Measurements from ENCODE around the gene RAMACL. TPM values are rescaled to one million over a fixed set of nuclear protein-coding genes. Genes with fewer than 3 reads are reported as not detected.

Gene RAMACL
- total and polyA plus RNA-seq, 2 of the 13 experiments (the other 11 are each of a cell fraction or from before 2014, with no cell fraction given) = 0.09 to 0.29 TPM

- POLR2A ChIA-PET = no interaction called here
- 37% methylated on average over 17 of the region's 17 CpGs for WGBS (ENCODE audit: low lambda C conversion rate)
- BruUV-seq (replicated peaks) = no TSS peak
- in situ Hi-C loops (cut with HindIII; ENCODE audit: extremely low pct_ligation_motif_present, low pct_unique_long_range_greater_than_20kb) (no loop called here), intact Hi-C loops (cut with micrococcal nuclease; ENCODE audit: unreplicated experiment) (no loop called here)
- CTCF ChIA-PET (ENCODE audit: low intra/inter-chr PET ratio, low total read pairs) = no interaction called here
- no peak overlapping the region for H3K9ac ChIP-seq (ENCODE audit: insufficient read depth, low read depth, low read length)
- TF ChIP-seq RORA (CRISPR knock-in tag; IDR thresholded peaks at IDR 0.05) = no peak
- no peak for TF ChIP-seq ISX (CRISPR knock-in tag; conservative IDR thresholded peaks at IDR 0.05)
- no peak for TF ChIP-seq TCF7L2 (IDR thresholded peaks at IDR 0.05; ENCODE audit: low read depth, low read length)
- TF ChIP-seq ZNF30 (CRISPR knock-in tag; IDR thresholded peaks at IDR 0.05) = no peak
- TF ChIP-seq NFKB2 (CRISPR knock-in tag; IDR thresholded peaks at IDR 0.05; ENCODE audit: borderline replicate concordance) = no peak
- no peak for TF ChIP-seq ARNT2 (CRISPR knock-in tag; IDR thresholded peaks at IDR 0.05; ENCODE audit: low read depth)
- no peak for TF ChIP-seq GATAD1 (CRISPR knock-in tag; IDR thresholded peaks at IDR 0.05)
- TF ChIP-seq, protein P1, sequence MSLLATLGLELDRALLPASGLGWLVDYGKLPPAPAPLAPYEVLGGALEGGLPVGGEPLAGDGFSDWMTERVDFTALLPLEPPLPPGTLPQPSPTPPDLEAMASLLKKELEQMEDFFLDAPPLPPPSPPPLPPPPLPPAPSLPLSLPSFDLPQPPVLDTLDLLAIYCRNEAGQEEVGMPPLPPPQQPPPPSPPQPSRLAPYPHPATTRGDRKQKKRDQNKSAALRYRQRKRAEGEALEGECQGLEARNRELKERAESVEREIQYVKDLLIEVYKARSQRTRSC (CRISPR knock-in tag; IDR thresholded peaks at IDR 0.05; ENCODE audit: low read depth) = no peak
- TF ChIP-seq ZNF224 (CRISPR knock-in tag; IDR thresholded peaks at IDR 0.05) = no peak
- no peak for TF ChIP-seq BRD4 (CRISPR knock-in tag; IDR thresholded peaks at IDR 0.05)
- TF ChIP-seq, protein P2, sequence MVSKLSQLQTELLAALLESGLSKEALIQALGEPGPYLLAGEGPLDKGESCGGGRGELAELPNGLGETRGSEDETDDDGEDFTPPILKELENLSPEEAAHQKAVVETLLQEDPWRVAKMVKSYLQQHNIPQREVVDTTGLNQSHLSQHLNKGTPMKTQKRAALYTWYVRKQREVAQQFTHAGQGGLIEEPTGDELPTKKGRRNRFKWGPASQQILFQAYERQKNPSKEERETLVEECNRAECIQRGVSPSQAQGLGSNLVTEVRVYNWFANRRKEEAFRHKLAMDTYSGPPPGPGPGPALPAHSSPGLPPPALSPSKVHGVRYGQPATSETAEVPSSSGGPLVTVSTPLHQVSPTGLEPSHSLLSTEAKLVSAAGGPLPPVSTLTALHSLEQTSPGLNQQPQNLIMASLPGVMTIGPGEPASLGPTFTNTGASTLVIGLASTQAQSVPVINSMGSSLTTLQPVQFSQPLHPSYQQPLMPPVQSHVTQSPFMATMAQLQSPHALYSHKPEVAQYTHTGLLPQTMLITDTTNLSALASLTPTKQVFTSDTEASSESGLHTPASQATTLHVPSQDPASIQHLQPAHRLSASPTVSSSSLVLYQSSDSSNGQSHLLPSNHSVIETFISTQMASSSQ (IDR thresholded peaks at IDR 0.05; ENCODE audit: low read depth) = no peak
- TF ChIP-seq, protein P2 (CRISPR knock-in tag; IDR thresholded peaks at IDR 0.05; ENCODE audit: borderline replicate concordance) = no peak
- no peak overlapping the region for H3K4me3 ChIP-seq (replicated peaks in 1 of 3; ENCODE audit: insufficient read depth in 1 of 3, low read depth in 2 of 3, low read length in 3 of 3)
- no peak overlapping the region for H3K4me2 ChIP-seq (ENCODE audit: low read depth, low read length)
- H4K20me1 ChIP-seq (ENCODE audit: insufficient read depth, low read length) = no peaks in the 10 kb centered on the region
- DNase-seq (ENCODE audit: low spot score) = no peak
- H3K79me2 ChIP-seq (ENCODE audit: insufficient read depth, low read length) = no peaks in the 10 kb centered on the region
- H2AFZ ChIP-seq (ENCODE audit: low read length) = no peak overlapping the region
- no peak overlapping the region for H3K27ac ChIP-seq (ENCODE audit: extremely low read length, insufficient read depth, low read length)
- no peak for ATAC-seq
- H3K27me3 ChIP-seq (ENCODE audit: control insufficient read depth in 1 of 2, insufficient read depth in 2 of 2, low read length in 2 of 2) = peaks cover 2 to 38% of the 10 kb centered on the region in 2 experiments; a peak in 4 of 5 replicates
- no peak for FAIRE-seq
- no peaks in the 10 kb centered on the region for H3K9me3 ChIP-seq (ENCODE audit: low read length)
- no peaks in the 10 kb centered on the region for H3K36me3 ChIP-seq (replicated peaks in 1 of 2; ENCODE audit: control insufficient read depth in 1 of 2, insufficient read depth in 2 of 2, low read length in 2 of 2)
- no peaks in the 10 kb centered on the region for H3K4me1 ChIP-seq (ENCODE audit: insufficient read depth, low read length)
Measured at GRCh38 chr6:166580076-166581050, 6.1 kb downstream of the RAMACL start.

All from HepG2 (cell line).